HepG2 (cell line): ENCODE data around the gene ADAMTS17.

Source experiments
- ATF1 ChIP-seq: IDR thresholded peaks from 2 replicates; pipeline ENCODE4 v1.6.1; 2016; ENCODE audit warnings: mild to moderate bottlenecking, control low read depth
- ATF4 ChIP-seq, 2 experiments: fragments of 450-650 bp in 1 of 2; sonication (generic) in 1 of 2; formaldehyde crosslinking; IDR thresholded peaks; 2 replicates each; pipeline versions ENCODE4 v1.5.0 to v1.8.0; 2020 to 2022; ENCODE audit warnings: mild to moderate bottlenecking in 1 of 2, missing genetic modification reagents in 1 of 2
- CTCF ChIP-seq: sonication (generic); formaldehyde crosslinking; IDR thresholded peaks from 2 replicates; pipeline ENCODE4 v1.5.0; 2020; ENCODE audit warnings: mild to moderate bottlenecking, missing genetic modification reagents, moderate library complexity
- KDM1A ChIP-seq: IDR thresholded peaks from 2 replicates; pipeline ENCODE4 v1.6.1; 2016; ENCODE audit warnings: missing compliant biosample characterization
- NR2C2 ChIP-seq: sonication (generic); formaldehyde crosslinking; IDR thresholded peaks from 2 replicates; pipeline ENCODE4 v1.4.0; 2020; ENCODE audit warnings: missing genetic modification reagents, mild to moderate bottlenecking, moderate library complexity, borderline replicate concordance
- POLR2AphosphoS5 ChIP-seq: IDR thresholded peaks from 2 replicates; pipeline ENCODE4 v1.6.1; 2012; ENCODE audit warnings: low read depth, low read length
- RFX3 ChIP-seq: IDR thresholded peaks from 2 replicates; pipeline ENCODE4 v1.6.1; 2016; ENCODE audit warnings: missing biosample characterization, missing genetic modification reagents
- RFX5 ChIP-seq: IDR thresholded peaks from 2 replicates; pipeline ENCODE4 v1.6.1; 2011; ENCODE audit warnings: low read depth, low read length, improper control_type of control experiment
- SRF ChIP-seq: IDR thresholded peaks from 2 replicates; pipeline ENCODE4 v1.6.1; 2011; ENCODE audit warnings: mild to moderate bottlenecking, low read depth, low read length, moderate library complexity
- THAP7 ChIP-seq: sonication (generic); formaldehyde crosslinking; IDR thresholded peaks from 2 replicates; pipeline ENCODE4 v1.8.1; 2023; ENCODE audit warnings: mild to moderate bottlenecking, missing genetic modification reagents
- ZNF468 ChIP-seq: sonication (generic); formaldehyde crosslinking; IDR thresholded peaks from 2 replicates; pipeline ENCODE4 v1.8.0; 2022; ENCODE audit warnings: mild to moderate bottlenecking, moderate library complexity, missing genetic modification reagents
- ZNF570 ChIP-seq: sonication (generic); formaldehyde crosslinking; IDR thresholded peaks from 2 replicates; pipeline ENCODE4 v1.4.0; 2020; ENCODE audit warnings: mild to moderate bottlenecking, missing genetic modification reagents, borderline replicate concordance
- ZNF709 ChIP-seq: sonication (generic); formaldehyde crosslinking; IDR thresholded peaks from 2 replicates; pipeline ENCODE4 v1.5.0; 2020; ENCODE audit warnings: mild to moderate bottlenecking, missing genetic modification reagents

- TF ChIP-seq ZNF709 (CRISPR knock-in tag): no peak
- no peak for TF ChIP-seq KDM1A
- TF ChIP-seq CTCF: no peak
- TF ChIP-seq RFX3 (CRISPR knock-in tag): no peak
- TF ChIP-seq ATF1 (CRISPR knock-in tag): no peak
- TF ChIP-seq POLR2AphosphoS5: no peak
- no peak for TF ChIP-seq RFX5
- TF ChIP-seq ZNF468 (CRISPR knock-in tag): no peak
- TF ChIP-seq ZNF570 (CRISPR knock-in tag): no peak
- TF ChIP-seq NR2C2 (CRISPR knock-in tag): no peak
- no peak for TF ChIP-seq THAP7 (CRISPR knock-in tag)
- no peak for TF ChIP-seq SRF
- TF ChIP-seq ATF4 (CRISPR knock-in tag; IDR thresholded peaks at IDR 0.05): no peak
Measured at GRCh38 chr15:100198442-100198841, 143.3 kb downstream of the ADAMTS17 start.
